NB4 (cell line): ENCODE measurements around the gene ARL14EP.

Experiments used
- CTCF ChIP-seq: IDR thresholded peaks from one replicate; pipeline ENCODE4 v1.5.1; 2012; ENCODE audit warnings: low read depth, low read length
- MYC ChIP-seq: IDR thresholded peaks from 2 replicates; pipeline ENCODE4 v1.6.1; 2011; ENCODE audit warnings: low read depth, low read length
- POLR2A ChIP-seq: IDR thresholded peaks from 2 replicates; pipeline ENCODE4 v1.6.1; 2011; ENCODE audit warnings: mild to moderate bottlenecking; ENCODE audit not compliant: insufficient read length; ENCODE audit errors: extremely low read depth
- TF ChIP-seq, protein P1 (sequence below): IDR thresholded peaks from 2 replicates; pipeline ENCODE4 v1.6.1; 2011; ENCODE audit warnings: low read depth, low read length

- TF ChIP-seq CTCF (no peak), POLR2A (no peak), MYC (no peak)
- TF ChIP-seq, protein P1, sequence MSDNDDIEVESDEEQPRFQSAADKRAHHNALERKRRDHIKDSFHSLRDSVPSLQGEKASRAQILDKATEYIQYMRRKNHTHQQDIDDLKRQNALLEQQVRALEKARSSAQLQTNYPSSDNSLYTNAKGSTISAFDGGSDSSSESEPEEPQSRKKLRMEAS = no peak
These were observed 27.6 kb upstream of the ARL14EP start for GRCh38 chr11:30295178-30295885.
